Activated CD8-positive, alpha-beta memory T cell treated with anti-CD3 and anti-CD28 coated beads for 1 hour (primary cell): ENCODE measurements around the gene NADSYN1.

Experiments
- DNase-seq, 2 donors: peaks; one replicate each; pipeline ENCODE4 v3.0.0-alpha.2; 2020; ENCODE audit warnings: low read depth in 1 of 2; ENCODE audit errors: extremely low read depth in 1 of 2

The NADSYN1 gene

GRCh38 chr11:71542879-71543777 lies 90.1 kb downstream of the NADSYN1 start:
- no peak for DNase-seq

DNA sequence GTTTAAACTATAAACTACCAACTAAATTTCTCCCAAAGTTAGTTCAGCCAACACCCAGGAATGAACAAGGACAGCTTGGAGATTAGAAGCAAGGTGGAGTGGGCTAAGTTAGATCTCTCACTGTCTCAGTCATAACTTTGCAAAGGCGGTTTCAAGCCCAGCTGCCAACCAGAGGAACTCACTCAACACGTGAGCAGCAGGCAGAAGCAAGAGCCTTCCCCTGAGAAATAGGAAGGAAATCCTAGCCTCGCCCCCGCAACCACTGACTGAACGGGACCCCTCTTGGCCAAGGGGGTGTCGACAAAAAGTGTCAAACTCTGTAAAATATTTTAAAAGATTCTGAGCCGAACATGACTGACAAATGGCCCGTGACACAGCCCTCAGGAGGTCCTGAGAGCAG lies 90.9 kb downstream of the NADSYN1 start:
- DNase-seq, result no peak

DNA sequence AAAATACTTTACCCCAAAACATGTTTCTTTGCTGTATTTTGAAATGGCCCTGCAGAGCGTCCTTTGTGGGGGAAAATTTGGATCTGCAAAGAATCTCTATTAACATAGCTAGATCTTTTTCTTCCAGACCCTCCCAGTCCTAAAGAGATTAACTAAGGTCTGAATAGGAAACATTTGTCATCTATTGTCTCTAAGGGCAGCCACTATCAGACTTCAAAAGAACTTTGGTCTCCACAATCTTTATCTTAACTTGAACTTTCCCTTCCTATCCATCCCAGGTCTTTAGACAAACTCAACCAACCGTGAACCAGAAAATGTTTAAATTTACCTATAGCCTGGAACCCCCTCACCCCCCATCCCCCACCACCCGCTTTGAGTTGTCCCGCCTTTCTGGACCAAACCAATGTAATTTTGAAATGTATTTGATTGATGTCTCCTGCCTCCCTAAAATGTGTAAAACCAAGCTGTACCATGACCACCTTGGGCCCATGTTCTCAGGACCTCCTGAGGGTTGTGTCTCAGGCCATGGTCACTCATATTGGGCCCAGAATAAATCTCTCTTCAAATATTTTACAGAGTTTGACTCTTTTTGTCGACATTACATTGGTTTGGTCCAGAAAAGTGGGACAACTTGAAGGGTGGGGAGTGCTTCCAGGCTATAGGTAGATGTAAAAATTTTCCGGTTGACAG lies 91.7 kb downstream of the NADSYN1 start:
- no peak for DNase-seq

DNA sequence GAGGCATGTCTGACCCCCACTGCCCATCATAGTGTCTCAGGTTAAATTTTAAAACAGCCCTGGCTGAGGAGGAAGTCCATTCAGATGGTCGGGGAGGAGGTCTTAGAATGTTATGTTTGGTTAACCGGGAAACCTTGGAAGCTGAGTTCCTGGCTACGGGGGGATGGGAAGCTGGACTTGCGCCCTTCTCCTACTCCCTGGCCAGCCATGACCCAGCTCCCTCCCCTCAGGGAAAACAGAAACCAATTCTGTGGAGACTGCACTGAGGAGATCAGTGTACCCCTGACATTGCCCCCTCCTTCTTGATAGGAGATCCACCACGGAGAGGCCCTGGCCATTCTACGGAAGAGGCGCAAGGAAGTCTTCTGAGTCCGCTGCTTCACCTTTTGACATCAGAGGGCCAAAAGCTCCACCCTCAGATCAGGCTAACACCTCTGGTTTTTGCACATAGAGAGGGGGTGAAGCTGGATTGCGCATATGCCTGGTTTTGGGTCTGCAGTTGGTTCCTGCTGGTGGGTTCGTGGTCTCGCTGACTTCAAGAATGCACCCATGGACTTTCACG lies 92.5 kb downstream of the NADSYN1 start:
- no peak for DNase-seq

DNA sequence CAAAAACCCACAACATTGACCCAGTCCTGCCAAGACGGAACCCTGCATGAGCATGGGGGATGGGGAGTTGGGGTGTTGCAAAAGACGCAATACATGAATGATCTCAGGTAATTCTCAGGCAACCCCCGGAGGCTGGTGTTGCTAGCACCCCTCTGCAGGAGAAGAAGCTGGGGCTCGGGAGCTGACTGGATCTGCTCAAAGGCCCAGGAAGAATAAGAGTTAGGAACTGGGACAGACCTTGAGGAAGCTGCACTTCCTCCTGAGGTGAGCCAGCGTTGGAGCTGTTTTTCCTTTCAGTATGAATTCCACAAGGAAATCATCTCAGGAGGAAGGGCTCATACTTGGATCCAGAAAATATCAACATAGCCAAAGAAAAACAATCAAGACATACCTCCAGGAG lies 95.1 kb downstream of the NADSYN1 start, which contains the start of gene KRTAP5-9:
Gene KRTAP5-9 (plus strand): TSS at position 301 of the 400 bp plus-strand sequence. CDS start 238 bp downstream, outside the sequence.
- no peak for DNase-seq

DNA sequence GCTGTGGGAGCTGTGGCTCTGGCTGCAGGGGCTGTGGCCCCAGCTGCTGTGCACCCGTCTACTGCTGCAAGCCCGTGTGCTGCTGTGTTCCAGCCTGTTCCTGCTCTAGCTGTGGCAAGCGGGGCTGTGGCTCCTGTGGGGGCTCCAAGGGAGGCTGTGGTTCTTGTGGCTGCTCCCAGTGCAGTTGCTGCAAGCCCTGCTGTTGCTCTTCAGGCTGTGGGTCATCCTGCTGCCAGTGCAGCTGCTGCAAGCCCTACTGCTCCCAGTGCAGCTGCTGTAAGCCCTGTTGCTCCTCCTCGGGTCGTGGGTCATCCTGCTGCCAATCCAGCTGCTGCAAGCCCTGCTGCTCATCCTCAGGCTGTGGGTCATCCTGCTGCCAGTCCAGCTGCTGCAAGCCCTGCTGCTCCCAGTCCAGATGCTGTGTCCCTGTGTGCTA lies 95.7 kb downstream of the NADSYN1 start:
- no peak for DNase-seq
